HCT116 (cell line): ENCODE data around the gene RDH14.

Experiments
- EZH2 ChIP-seq: fragments of 200-600 bp; sonication (generic); IDR thresholded peaks from 2 replicates; pipeline ENCODE4 v1.6.1; 2017; ENCODE audit warnings: antibody characterized with exemption, mixed run types
- FOSL1 ChIP-seq: IDR thresholded peaks from 2 replicates; pipeline ENCODE4 v1.6.1; 2012; ENCODE audit warnings: low read depth
- POLR2AphosphoS5 ChIP-seq: IDR thresholded peaks from 2 replicates; pipeline ENCODE4 v1.6.1; 2011; ENCODE audit warnings: mild to moderate bottlenecking, low read depth, low read length, moderate library complexity
- TF ChIP-seq, protein P1 (sequence below), 3 experiments: fragments of 200-600 bp in 1 of 3; sonication (generic) in 1 of 3; IDR thresholded peaks in 2 of 3; conservative IDR thresholded peaks in 1 of 3; 2 replicates each; pipeline ENCODE4 v1.5.1; 2012 to 2017; ENCODE audit warnings: low read depth in 2 of 3, low read length in 2 of 3, antibody characterized with exemption in 1 of 3, borderline replicate concordance in 1 of 3, control low read depth in 1 of 3, mild to moderate bottlenecking in 1 of 3, mixed read lengths in 1 of 3, mixed run types in 1 of 3, moderate library complexity in 1 of 3; ENCODE audit not compliant: insufficient read depth in 1 of 3

DNA sequence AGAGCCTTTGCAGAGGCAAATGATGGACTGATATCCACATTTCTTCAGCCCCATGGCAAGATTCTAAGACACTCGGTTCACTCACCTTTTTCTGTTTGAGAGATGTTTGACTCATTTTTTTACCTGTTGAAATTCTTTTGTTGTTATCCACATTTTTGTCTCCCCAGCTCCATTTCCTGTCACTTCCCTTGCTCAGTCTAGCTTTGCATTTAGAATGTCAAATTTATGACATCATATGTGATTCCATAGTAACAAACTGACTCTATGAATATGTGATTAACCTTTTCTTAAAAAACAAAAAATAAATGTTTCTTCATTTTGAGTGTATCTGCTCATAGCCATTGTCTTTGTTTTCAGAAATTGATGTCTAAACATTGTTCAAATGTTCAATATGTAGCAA, 28.9 kb upstream of the RDH14 start, which contains the start of gene NT5C1B:
- TF ChIP-seq EZH2 (no peak), POLR2AphosphoS5 (no peak), FOSL1 (no peak)
- TF ChIP-seq, protein P1, sequence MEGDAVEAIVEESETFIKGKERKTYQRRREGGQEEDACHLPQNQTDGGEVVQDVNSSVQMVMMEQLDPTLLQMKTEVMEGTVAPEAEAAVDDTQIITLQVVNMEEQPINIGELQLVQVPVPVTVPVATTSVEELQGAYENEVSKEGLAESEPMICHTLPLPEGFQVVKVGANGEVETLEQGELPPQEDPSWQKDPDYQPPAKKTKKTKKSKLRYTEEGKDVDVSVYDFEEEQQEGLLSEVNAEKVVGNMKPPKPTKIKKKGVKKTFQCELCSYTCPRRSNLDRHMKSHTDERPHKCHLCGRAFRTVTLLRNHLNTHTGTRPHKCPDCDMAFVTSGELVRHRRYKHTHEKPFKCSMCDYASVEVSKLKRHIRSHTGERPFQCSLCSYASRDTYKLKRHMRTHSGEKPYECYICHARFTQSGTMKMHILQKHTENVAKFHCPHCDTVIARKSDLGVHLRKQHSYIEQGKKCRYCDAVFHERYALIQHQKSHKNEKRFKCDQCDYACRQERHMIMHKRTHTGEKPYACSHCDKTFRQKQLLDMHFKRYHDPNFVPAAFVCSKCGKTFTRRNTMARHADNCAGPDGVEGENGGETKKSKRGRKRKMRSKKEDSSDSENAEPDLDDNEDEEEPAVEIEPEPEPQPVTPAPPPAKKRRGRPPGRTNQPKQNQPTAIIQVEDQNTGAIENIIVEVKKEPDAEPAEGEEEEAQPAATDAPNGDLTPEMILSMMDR (IDR thresholded peaks at IDR 0.05 in 2 of 3, conservative IDR thresholded peaks at IDR 0.05 in 1 of 3; ENCODE audit: borderline replicate concordance in 1 of 3, insufficient read depth in 1 of 3, low read depth in 2 of 3, low read length in 2 of 3): no peak
